HepG2 (cell line): Measurements from ENCODE around the gene PLIN5. TPM values are rescaled to one million over a fixed set of nuclear protein-coding genes. Genes with fewer than 3 reads are reported as not detected.
A peak's percentile ranks its signal among the peaks of the same experiment; 100 is the strongest.

Source experiments
- ATAC-seq: fragments of 200-7000 bp; cut with Tn5 transposase; 3 replicates; pipeline ENCODE4 v1.9.1; 2020; ENCODE audit warnings: mild to moderate bottlenecking, moderate library complexity
- BruUV-seq: library from RNA; stranded (reverse); fragments of 400-500 nt; replicated peaks from 2 replicates; lab custom pipeline; 2021; lab: Mats Ljungman, UMichigan
- CTCF ChIA-PET: fragments of 300-600 bp; formaldehyde crosslinking; extraction: SDS; loops from one replicate; lab custom pipeline; 2021; ENCODE audit warnings: low total read pairs, inconsistent platforms, low intra/inter-chr PET ratio; lab: Yijun Ruan, JAX
- POLR2A ChIA-PET: fragments of 350-600 bp; sonication (Branson Sonifier 250); formaldehyde crosslinking; loops from one replicate; lab custom pipeline; 2020; ENCODE audit warnings: antibody characterized with exemption, inconsistent platforms; lab: Yijun Ruan, JAX
- DNase-seq: peaks from one replicate; pipeline ENCODE4 v3.0.0-alpha.2; 2015; ENCODE audit warnings: low spot score
- FAIRE-seq: peaks from 3 replicates; lab custom pipeline; 2011; peaks lifted over from hg19 to GRCh38; lab: Jason Lieb, UNC
- H2AFZ ChIP-seq: one replicate; pipeline ENCODE4 v1.6.1; 2011; ENCODE audit warnings: low read length, inconsistent platforms
- H3K27ac ChIP-seq: fragments of 300-600 bp; 3 replicates; pipeline ENCODE4 v1.8.0; 2011; ENCODE audit warnings: mixed run types, mild to moderate bottlenecking, mixed read lengths, low read length, inconsistent platforms; ENCODE audit not compliant: insufficient read depth; ENCODE audit errors: extremely low read length
- H3K27me3 ChIP-seq, 2 experiments: fragments of 200-600 bp in 1 of 2; 2 replicates in 1 of 2; 3 replicates in 1 of 2; pipeline versions ENCODE4 v1.6.0 to v1.8.0; 2011; ENCODE audit warnings: low read length in 2 of 2, mild to moderate bottlenecking in 2 of 2, moderate library complexity in 2 of 2, inconsistent platforms in 1 of 2; ENCODE audit not compliant: insufficient read depth in 2 of 2, control insufficient read depth in 1 of 2
- H3K36me3 ChIP-seq, 2 experiments: fragments of 200-600 bp in 1 of 2; replicated peaks in 1 of 2; 2 replicates in 1 of 2; 3 replicates in 1 of 2; pipeline versions ENCODE4 v1.5.1 to v1.8.0; 2011; ENCODE audit warnings: low read length in 2 of 2, inconsistent platforms in 1 of 2; ENCODE audit not compliant: insufficient read depth in 2 of 2, control insufficient read depth in 1 of 2
- H3K4me1 ChIP-seq: 2 replicates; pipeline ENCODE4 v1.5.1; 2012; ENCODE audit warnings: low read length, inconsistent platforms; ENCODE audit not compliant: insufficient read depth
- H3K4me2 ChIP-seq: 2 replicates; pipeline ENCODE4 v1.6.0; 2011; ENCODE audit warnings: low read depth, low read length, inconsistent platforms
- H3K4me3 ChIP-seq, 3 experiments: fragments of 200-600 bp in 1 of 3; sonication (generic), shearing (Covaris generic) in 1 of 3; replicated peaks in 1 of 3; 2 replicates each; pipeline ENCODE4 v1.5.1; 2011 to 2016; ENCODE audit warnings: low read length in 3 of 3, inconsistent platforms in 2 of 3, low read depth in 2 of 3, mild to moderate bottlenecking in 2 of 3, control low read depth in 1 of 3, mixed read lengths in 1 of 3; ENCODE audit not compliant: insufficient read depth in 1 of 3
- H3K79me2 ChIP-seq: one replicate; pipeline ENCODE4 v1.6.1; 2011; ENCODE audit warnings: low read length, inconsistent platforms; ENCODE audit not compliant: insufficient read depth
- H3K9ac ChIP-seq: 2 replicates; pipeline ENCODE4 v1.6.0; 2011; ENCODE audit warnings: mild to moderate bottlenecking, low read depth, low read length, inconsistent platforms; ENCODE audit not compliant: insufficient read depth
- H3K9me3 ChIP-seq: 2 replicates; pipeline ENCODE4 v1.5.1; 2012; ENCODE audit warnings: mild to moderate bottlenecking, low read length
- H4K20me1 ChIP-seq: 2 replicates; pipeline ENCODE4 v1.6.0; 2011; ENCODE audit warnings: inconsistent platforms, mild to moderate bottlenecking, low read length, moderate library complexity; ENCODE audit not compliant: insufficient read depth
- AGO2 ChIP-seq: fragments of 200-400 bp; formaldehyde crosslinking; optimal IDR thresholded peaks from 2 replicates; pipeline ENCODE3; 2017; ENCODE audit warnings: mild to moderate bottlenecking, low read depth, low read length, moderate library complexity
- MEIS2 ChIP-seq: sonication (generic); formaldehyde crosslinking; IDR thresholded peaks from 2 replicates; pipeline ENCODE4 v1.9.0; 2021; ENCODE audit warnings: mild to moderate bottlenecking, missing genetic modification reagents
- MYC ChIP-seq: sonication (generic); formaldehyde crosslinking; IDR thresholded peaks from 2 replicates; pipeline ENCODE4 v1.9.0; 2021; ENCODE audit warnings: missing genetic modification reagents, borderline replicate concordance
- PTBP1 ChIP-seq: fragments of 200-400 bp; formaldehyde crosslinking; IDR thresholded peaks from 2 replicates; pipeline ENCODE4 v1.6.1; 2018; ENCODE audit warnings: low read length, low read depth; ENCODE audit not compliant: poor library complexity, severe bottlenecking
- ZFP36 ChIP-seq: fragments of 150-350 bp; IDR thresholded peaks from 2 replicates; pipeline ENCODE4 v1.6.1; 2018; ENCODE audit warnings: borderline replicate concordance, low read length, low read depth; ENCODE audit not compliant: partially characterized antibody
- ZFP36L1 ChIP-seq: sonication (generic); formaldehyde crosslinking; IDR thresholded peaks from 2 replicates; pipeline ENCODE4 v1.8.0; 2022; ENCODE audit warnings: mild to moderate bottlenecking, missing genetic modification reagents, moderate library complexity
- ZNF30 ChIP-seq: sonication (generic); formaldehyde crosslinking; IDR thresholded peaks from 2 replicates; pipeline ENCODE4 v1.5.0; 2020; ENCODE audit warnings: mild to moderate bottlenecking, missing genetic modification reagents
- ZSCAN12 ChIP-seq: sonication (generic); formaldehyde crosslinking; IDR thresholded peaks from 2 replicates; pipeline ENCODE4 v1.9.0; 2021; ENCODE audit warnings: mild to moderate bottlenecking, missing genetic modification reagents
- WGBS: methylation state at CpG from one replicate; pipeline ENCODE4 v1.1.6; 2017; ENCODE audit warnings: low lambda C conversion rate; 5-methylcytosine and 5-hydroxymethylcytosine counted together
- in situ Hi-C: cut with HindIII; loops from 2 replicates; pipeline ENCODE4 v1.10.0; 2017; ENCODE audit warnings: low pct_unique_long_range_greater_than_20kb; ENCODE audit not compliant: extremely low pct_ligation_motif_present
- intact Hi-C: fragments of 100-400 bp; cut with micrococcal nuclease; formaldehyde crosslinking; loops from one replicate; pipeline ENCODE4 v1.10.0; 2022; ENCODE audit not compliant: unreplicated experiment
- polyA plus RNA-seq, 8 experiments: library from polyadenylated mRNA; depleted of rRNA in 3 of 8; stranded (reverse) in 7 of 8; unstranded in 1 of 8; fragments of >200 nt; fragmentation: Illumina TruSeq in 4 of 8; extraction: Trizol in 4 of 8; gene quantifications; 2 replicates each; pipeline versions ENCODE4 v1.2.1 to v1.2.3, GENCODE V29; 2011 to 2016; ENCODE audit warnings: low read depth in 4 of 8, missing spikeins in 1 of 8, mixed read lengths in 1 of 8; ENCODE audit not compliant: insufficient read depth in 1 of 8
- total RNA-seq, 5 experiments: library from RNA; depleted of rRNA; stranded (reverse); fragments of >200 nt; fragmentation: Illumina TruSeq; extraction: Trizol; gene quantifications; 2 replicates each; pipeline ENCODE4 v1.2.3, GENCODE V29; 2016; ENCODE audit warnings: low read depth in 1 of 5
- TF ChIP-seq, protein P1 (sequence below): sonication (generic); formaldehyde crosslinking; IDR thresholded peaks from 2 replicates; pipeline ENCODE4 v1.5.0; 2020; ENCODE audit warnings: mild to moderate bottlenecking, missing genetic modification reagents

The PLIN5 gene
- total and polyA plus RNA-seq, 2 of the 13 experiments (the other 11 are each of a cell fraction or from before 2014, with no cell fraction given): 1.8 to 4.8 TPM

DNA sequence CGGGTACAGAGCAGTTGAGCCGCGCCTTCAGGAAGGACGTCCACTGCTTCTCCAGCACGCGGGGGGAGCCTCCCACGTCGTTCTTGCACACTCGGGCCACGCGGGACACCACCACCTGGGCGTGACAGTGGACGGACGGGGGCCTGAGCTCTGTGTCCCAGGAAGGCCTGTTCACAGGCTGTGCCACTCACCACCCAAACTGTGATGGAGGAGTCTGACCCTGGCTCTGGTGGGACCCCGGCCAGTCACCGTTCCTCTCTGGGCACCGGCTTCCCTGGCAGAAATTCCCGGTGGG is 17.4 kb upstream of the PLIN5 start:
- WGBS: 100% methylated on average over 1 of the region's 18 CpGs
- Histone ChIP-seq H4K20me1 (peaks cover 6% of the 10 kb centered on the region; the same call in 1 of the 2 replicates), H3K9me3 (no peaks in the 10 kb centered on the region), H3K4me3 (no peak overlapping the region), H3K79me2 (no peaks in the 10 kb centered on the region), H2AFZ (no peak overlapping the region), H3K27ac (no peak overlapping the region), H3K4me1 (no peaks in the 10 kb centered on the region), H3K27me3 (no peaks in the 10 kb centered on the region), H3K36me3 (peaks cover 54 to 78% of the 10 kb centered on the region in 2 experiments), H3K4me2 (no peak overlapping the region), H3K9ac (no peak overlapping the region)
- ChIA-PET POLR2A (no interaction called here), CTCF (no interaction called here)
- in situ Hi-C loops: no loop called here
- no TSS peak for BruUV-seq
- DNase-seq: no peak
- TF ChIP-seq ZFP36: no peak
- no peak for TF ChIP-seq MYC
- TF ChIP-seq PTBP1: no peak
- no peak for TF ChIP-seq ZFP36L1
- TF ChIP-seq, protein P1, sequence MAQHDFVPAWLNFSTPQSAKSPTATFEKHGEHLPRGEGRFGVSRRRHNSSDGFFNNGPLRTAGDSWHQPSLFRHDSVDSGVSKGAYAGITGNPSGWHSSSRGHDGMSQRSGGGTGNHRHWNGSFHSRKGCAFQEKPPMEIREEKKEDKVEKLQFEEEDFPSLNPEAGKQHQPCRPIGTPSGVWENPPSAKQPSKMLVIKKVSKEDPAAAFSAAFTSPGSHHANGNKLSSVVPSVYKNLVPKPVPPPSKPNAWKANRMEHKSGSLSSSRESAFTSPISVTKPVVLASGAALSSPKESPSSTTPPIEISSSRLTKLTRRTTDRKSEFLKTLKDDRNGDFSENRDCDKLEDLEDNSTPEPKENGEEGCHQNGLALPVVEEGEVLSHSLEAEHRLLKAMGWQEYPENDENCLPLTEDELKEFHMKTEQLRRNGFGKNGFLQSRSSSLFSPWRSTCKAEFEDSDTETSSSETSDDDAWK (CRISPR knock-in tag): no peak
- peak; percentile 82 for TF ChIP-seq AGO2
- no peak for TF ChIP-seq MEIS2 (CRISPR knock-in tag)
- no peak for TF ChIP-seq ZNF30 (CRISPR knock-in tag)
- no peak for TF ChIP-seq ZSCAN12 (CRISPR knock-in tag)
- FAIRE-seq: no peak
- ATAC-seq: no peak
- intact Hi-C loops: no loop called here
